Measurements from ENCODE around the gene KIF16B. TPM values are rescaled to one million over a fixed set of nuclear protein-coding genes. Genes with fewer than 3 reads are reported as not detected.

Gene KIF16B
- total RNA-seq, 6 experiments from 2014 or later: 8.4 to 15.9 (median 11.7) TPM

DNA sequence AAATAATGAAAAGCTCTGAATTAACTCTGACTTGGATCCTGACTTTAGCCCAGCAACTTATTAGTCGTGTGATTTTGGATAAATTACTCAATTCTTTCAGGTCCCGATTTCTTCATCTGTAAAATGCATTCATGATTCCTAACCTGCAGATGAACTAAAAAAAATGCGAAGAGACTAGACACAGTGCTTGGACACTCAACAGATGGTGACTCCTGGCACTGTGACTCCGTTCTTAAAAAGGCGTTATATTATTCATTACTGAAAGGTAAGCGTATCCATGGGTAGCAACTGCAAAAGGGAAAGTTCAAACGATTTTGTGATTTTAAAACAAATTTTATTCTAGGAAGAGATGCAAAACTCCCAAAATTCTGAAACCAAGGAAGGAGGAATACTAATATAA, 226.3 kb downstream of the KIF16B start:
- Histone ChIP-seq H3K4me1 (no peaks in the 10 kb centered on the region), H3K9me3 (no peaks in the 10 kb centered on the region), H3K27me3 (no peaks in the 10 kb centered on the region), H3K36me3 (no peaks in the 10 kb centered on the region), H3K4me3 (no peak overlapping the region), H3K27ac (no peak overlapping the region)
- no peak for ATAC-seq
- DNase-seq: no peak
- no peak for TF ChIP-seq POLR2A (IDR thresholded peaks at IDR 0.05)
- TF ChIP-seq, protein P1, sequence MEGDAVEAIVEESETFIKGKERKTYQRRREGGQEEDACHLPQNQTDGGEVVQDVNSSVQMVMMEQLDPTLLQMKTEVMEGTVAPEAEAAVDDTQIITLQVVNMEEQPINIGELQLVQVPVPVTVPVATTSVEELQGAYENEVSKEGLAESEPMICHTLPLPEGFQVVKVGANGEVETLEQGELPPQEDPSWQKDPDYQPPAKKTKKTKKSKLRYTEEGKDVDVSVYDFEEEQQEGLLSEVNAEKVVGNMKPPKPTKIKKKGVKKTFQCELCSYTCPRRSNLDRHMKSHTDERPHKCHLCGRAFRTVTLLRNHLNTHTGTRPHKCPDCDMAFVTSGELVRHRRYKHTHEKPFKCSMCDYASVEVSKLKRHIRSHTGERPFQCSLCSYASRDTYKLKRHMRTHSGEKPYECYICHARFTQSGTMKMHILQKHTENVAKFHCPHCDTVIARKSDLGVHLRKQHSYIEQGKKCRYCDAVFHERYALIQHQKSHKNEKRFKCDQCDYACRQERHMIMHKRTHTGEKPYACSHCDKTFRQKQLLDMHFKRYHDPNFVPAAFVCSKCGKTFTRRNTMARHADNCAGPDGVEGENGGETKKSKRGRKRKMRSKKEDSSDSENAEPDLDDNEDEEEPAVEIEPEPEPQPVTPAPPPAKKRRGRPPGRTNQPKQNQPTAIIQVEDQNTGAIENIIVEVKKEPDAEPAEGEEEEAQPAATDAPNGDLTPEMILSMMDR (IDR thresholded peaks at IDR 0.05): no peak
- 81% methylated on average over 7 of the region's 7 CpGs for WGBS (ENCODE audit: insufficient coverage, low coverage, low lambda C conversion rate, missing lambda C conversion rate)
- intact Hi-C loops (cut with DNase I): no loop called here

DNA sequence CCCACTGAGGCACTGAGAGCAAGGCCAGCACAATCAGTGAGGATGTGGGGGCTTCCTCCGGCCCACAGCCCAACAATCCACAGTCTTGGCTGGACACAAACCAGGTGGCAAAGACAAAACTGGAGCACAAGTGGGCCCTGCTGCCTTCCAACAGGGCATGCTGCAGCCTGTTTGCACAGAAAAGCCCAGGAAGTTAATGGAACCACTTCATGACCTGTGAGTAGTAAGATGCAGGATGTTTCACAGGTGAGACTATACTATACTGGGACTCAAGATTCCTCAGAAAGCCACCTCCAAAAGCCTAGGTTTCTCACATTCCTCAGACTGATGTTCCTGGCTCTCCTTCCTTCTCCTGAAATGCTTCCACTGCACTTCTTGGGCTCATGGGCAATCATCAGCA, 235.5 kb downstream of the KIF16B start:
- no peaks in the 10 kb centered on the region for H3K9me3 ChIP-seq
- no peak overlapping the region for H3K27ac ChIP-seq
- no peaks in the 10 kb centered on the region for H3K4me1 ChIP-seq
- no peak overlapping the region for H3K4me3 ChIP-seq
- WGBS (ENCODE audit: insufficient coverage, low coverage, low lambda C conversion rate, missing lambda C conversion rate): no CpG with 5 or more reads among the region's 1 CpG
- TF ChIP-seq POLR2A (IDR thresholded peaks at IDR 0.05): no peak
- TF ChIP-seq, protein P1 (IDR thresholded peaks at IDR 0.05): no peak
- no peaks in the 10 kb centered on the region for H3K27me3 ChIP-seq
- H3K36me3 ChIP-seq: no peaks in the 10 kb centered on the region
- DNase-seq: no peak
- intact Hi-C loops (cut with DNase I): no loop called here
- no peak for ATAC-seq

DNA sequence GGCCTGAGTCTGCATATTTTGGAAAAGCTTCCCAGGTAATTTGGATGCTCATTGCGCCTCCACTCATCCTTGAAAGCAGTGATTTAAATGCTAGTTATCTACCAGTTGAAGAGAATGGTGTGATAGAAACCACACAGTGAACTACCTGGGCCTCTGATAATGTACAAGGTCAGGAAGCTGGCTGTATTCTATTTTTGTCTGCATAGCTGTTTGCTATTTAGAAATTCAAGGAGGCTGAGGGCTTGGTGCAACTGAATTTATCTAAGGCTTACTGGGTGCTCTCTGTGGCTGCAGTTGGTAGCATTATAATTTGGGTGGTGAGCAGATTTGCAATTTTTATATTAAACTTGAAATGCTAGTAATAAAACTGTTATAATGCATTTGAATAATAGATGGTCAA, 245.6 kb downstream of the KIF16B start:
- ATAC-seq: no peak
- DNase-seq: no peak
- H3K9me3 ChIP-seq: no peaks in the 10 kb centered on the region
- no peaks in the 10 kb centered on the region for H3K27me3 ChIP-seq
- H3K4me3 ChIP-seq: no peak overlapping the region
- H3K27ac ChIP-seq: no peak overlapping the region
- no peaks in the 10 kb centered on the region for H3K4me1 ChIP-seq
- TF ChIP-seq, protein P1 (IDR thresholded peaks at IDR 0.05): no peak
- no peak for TF ChIP-seq POLR2A (IDR thresholded peaks at IDR 0.05)
- intact Hi-C loops (cut with DNase I): no loop called here
- H3K36me3 ChIP-seq: no peaks in the 10 kb centered on the region
- 100% methylated on average over 1 of the region's 1 CpG for WGBS (ENCODE audit: insufficient coverage, low coverage, low lambda C conversion rate, missing lambda C conversion rate)

DNA sequence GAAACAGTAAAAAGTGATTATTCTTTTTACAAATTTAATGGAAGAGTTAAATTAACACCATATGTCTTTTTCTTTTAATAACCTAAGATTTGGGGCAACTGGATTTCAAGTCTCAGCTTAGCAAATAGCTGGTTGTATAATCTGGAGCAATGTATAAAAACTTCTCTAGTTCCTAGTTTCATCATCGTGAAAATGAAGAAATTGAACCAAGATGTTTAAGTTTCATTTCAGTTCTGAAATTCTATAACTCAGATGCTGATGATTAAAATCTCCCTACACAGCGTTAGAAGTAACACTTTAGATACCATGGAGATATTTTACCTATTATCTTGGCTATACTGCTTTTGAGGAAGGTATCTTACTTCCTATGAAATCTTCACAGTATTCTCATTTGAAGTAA, 252.0 kb downstream of the KIF16B start:
- DNase-seq (no peak), ATAC-seq (no peak)
- no peak for TF ChIP-seq POLR2A (IDR thresholded peaks at IDR 0.05)
- TF ChIP-seq, protein P1 (IDR thresholded peaks at IDR 0.05): no peak
- Histone ChIP-seq H3K4me3 (no peak overlapping the region), H3K36me3 (no peaks in the 10 kb centered on the region), H3K9me3 (no peaks in the 10 kb centered on the region), H3K27me3 (no peaks in the 10 kb centered on the region), H3K27ac (no peak overlapping the region), H3K4me1 (no peaks in the 10 kb centered on the region)
- 61% methylated on average over 2 of the region's 2 CpGs for WGBS (ENCODE audit: insufficient coverage, low coverage, low lambda C conversion rate, missing lambda C conversion rate)
- intact Hi-C loops (cut with DNase I): no loop called here
